ENCODE results near the gene NOP58.

DNA sequence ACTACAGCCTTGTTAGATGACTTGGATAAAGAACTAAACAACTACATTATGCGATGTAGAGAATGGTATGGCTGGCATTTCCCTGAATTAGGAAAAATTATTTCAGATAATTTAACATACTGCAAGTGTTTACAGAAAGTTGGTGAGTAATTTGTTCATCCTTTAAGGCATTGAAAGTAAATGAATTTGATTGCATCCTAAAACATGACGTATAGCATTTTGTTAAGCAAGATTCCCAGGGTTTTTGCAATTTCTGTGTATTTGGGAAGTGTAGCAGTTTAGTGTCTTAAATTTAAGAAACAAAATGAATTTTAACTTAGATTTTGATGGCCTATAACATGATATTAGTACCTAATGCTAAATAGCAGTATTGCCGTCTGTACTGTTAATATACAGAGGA lies 24.8 kb downstream of the NOP58 start:
- TF ChIP-seq, protein P1, sequence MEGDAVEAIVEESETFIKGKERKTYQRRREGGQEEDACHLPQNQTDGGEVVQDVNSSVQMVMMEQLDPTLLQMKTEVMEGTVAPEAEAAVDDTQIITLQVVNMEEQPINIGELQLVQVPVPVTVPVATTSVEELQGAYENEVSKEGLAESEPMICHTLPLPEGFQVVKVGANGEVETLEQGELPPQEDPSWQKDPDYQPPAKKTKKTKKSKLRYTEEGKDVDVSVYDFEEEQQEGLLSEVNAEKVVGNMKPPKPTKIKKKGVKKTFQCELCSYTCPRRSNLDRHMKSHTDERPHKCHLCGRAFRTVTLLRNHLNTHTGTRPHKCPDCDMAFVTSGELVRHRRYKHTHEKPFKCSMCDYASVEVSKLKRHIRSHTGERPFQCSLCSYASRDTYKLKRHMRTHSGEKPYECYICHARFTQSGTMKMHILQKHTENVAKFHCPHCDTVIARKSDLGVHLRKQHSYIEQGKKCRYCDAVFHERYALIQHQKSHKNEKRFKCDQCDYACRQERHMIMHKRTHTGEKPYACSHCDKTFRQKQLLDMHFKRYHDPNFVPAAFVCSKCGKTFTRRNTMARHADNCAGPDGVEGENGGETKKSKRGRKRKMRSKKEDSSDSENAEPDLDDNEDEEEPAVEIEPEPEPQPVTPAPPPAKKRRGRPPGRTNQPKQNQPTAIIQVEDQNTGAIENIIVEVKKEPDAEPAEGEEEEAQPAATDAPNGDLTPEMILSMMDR (IDR thresholded peaks at IDR 0.05; ENCODE audit: borderline replicate concordance, extremely low read depth, low read length, poor library complexity, severe bottlenecking), result no peak
- TF ChIP-seq EZH2 (IDR thresholded peaks at IDR 0.05; ENCODE audit: borderline replicate concordance, low read depth, low read length, severe bottlenecking), result no peak
